Heart left ventricle (tissue), 13 donors: Measurements from ENCODE around the gene GLT1D1.

Experiments used
- POLR2A ChIP-seq, 2 donors: fragments of 450-650 bp; IDR thresholded peaks; one replicate each; pipeline ENCODE4 v1.6.1; 2017; ENCODE audit warnings: antibody characterized with exemption in 2 of 2, mild to moderate bottlenecking in 2 of 2, moderate library complexity in 2 of 2
- TF ChIP-seq, protein P1 (sequence below), 12 donors: fragments of 200-600 bp; sonication (generic) in 4 of 12; IDR thresholded peaks; one replicate each; pipeline versions ENCODE4 v1.5.0 to v1.8.0; 2018 to 2022; ENCODE audit warnings: antibody characterized with exemption in 12 of 12, mild to moderate bottlenecking in 5 of 12
- donor health status: ischemic (EF 13 %, LVEDD 7.1; RV severe dilation, severe dysfunction).
- donor health status: DM: no; HTN: yes; CAD: no.
- donor health status: DM: no; HTN: no; CAD: no.
- donor health status: ischemic (EF 25% LVEDD 6.9; RV normal size, moderate dysfunction).
- donor health status: ischemic (EF 25% LVEDD 5.7; RV mildly dilated, moderate dysfunction).
- donor health status: ischemic (EF 35%, LVEDD 5.7; RV mildly dilated, moderate dysfunction).
- donor health status: nonischemic (EF 11% LVEDD 7.7; RV severe dilation, severe dysfunction).
- donor health status: DM: yes; HTN: yes; CAD: no.
- donor health status: PGD.
- donor health status: ischemic (EF 29% LVEDD 5.4; RV normal size, mild dysfunction).
- donor health status: nonischemic (EF 23%, LVEDD 6.1; RV moderate dilation, normal function).

DNA sequence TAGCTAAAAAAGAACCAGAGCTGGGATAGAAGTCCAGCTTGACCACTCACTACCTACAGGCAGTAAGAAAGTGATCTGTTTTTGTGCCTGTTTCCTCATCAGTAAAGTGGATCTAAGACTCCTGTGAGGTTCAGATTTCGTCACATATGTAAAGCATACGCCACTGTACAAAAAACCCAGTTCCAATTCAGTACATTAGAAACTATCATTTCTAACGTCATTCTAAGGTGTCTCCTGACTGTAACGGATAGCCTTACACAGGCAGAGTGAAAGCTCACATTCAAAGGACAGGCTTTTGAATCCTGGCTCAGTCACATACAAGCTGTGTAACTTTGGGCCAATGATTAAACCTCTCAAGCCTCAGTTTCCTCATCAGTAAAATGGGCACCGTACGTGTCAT is 33.0 kb upstream of the GLT1D1 start:
- TF ChIP-seq POLR2A (IDR thresholded peaks at IDR 0.05), result no peak
- TF ChIP-seq, protein P1, sequence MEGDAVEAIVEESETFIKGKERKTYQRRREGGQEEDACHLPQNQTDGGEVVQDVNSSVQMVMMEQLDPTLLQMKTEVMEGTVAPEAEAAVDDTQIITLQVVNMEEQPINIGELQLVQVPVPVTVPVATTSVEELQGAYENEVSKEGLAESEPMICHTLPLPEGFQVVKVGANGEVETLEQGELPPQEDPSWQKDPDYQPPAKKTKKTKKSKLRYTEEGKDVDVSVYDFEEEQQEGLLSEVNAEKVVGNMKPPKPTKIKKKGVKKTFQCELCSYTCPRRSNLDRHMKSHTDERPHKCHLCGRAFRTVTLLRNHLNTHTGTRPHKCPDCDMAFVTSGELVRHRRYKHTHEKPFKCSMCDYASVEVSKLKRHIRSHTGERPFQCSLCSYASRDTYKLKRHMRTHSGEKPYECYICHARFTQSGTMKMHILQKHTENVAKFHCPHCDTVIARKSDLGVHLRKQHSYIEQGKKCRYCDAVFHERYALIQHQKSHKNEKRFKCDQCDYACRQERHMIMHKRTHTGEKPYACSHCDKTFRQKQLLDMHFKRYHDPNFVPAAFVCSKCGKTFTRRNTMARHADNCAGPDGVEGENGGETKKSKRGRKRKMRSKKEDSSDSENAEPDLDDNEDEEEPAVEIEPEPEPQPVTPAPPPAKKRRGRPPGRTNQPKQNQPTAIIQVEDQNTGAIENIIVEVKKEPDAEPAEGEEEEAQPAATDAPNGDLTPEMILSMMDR (IDR thresholded peaks at IDR 0.05), result no peak
